Measurements from ENCODE around the gene FUS.
"Not testable (repeated sequence)": the region's sequence is repeated elsewhere in the genome, so short reads cannot be mapped to it uniquely, and the experiment has no call there.

The FUS gene

GRCh38 chr16:31195861-31196260 lies 15.9 kb downstream of the FUS start:
- not testable (repeated sequence) for H3K9me3 Mint-ChIP-seq; DNase-seq; H3K4me3 Mint-ChIP-seq; ATAC-seq (replicated peaks); H3K27me3 Mint-ChIP-seq
- peaks cover 98% of the 10 kb centered on the region for H3K36me3 Mint-ChIP-seq (ENCODE audit: insufficient read depth)
- peak overlapping the region; percentile 47 to 71 for H3K27ac Mint-ChIP-seq
- peaks cover 27 to 49% of the 10 kb centered on the region in 2 donors for H3K4me1 Mint-ChIP-seq (ENCODE audit: low read depth in 2 of 2)

GRCh38 chr16:31196324-31197088 lies 16.6 kb downstream of the FUS start:
- Mint-ChIP-seq H3K4me3 (no peak overlapping the region), H3K36me3 (ENCODE audit: insufficient read depth) (peaks cover 98% of the 10 kb centered on the region), H3K27ac (peak overlapping the region; percentile 47 to 71), H3K4me1 (ENCODE audit: low read depth in 2 of 2) (peaks cover 30 to 49% of the 10 kb centered on the region in 2 donors), H3K9me3 (no peaks in the 10 kb centered on the region), H3K27me3 (no peaks in the 10 kb centered on the region)
- no peak for ATAC-seq (replicated peaks)
- DNase-seq: no peak

- Mint-ChIP-seq H3K36me3 (ENCODE audit: insufficient read depth) (peaks cover 98% of the 10 kb centered on the region), H3K4me3 (no peak overlapping the region), H3K27ac (peak overlapping the region; percentile 47 to 91), H3K9me3 (no peaks in the 10 kb centered on the region), H3K4me1 (ENCODE audit: low read depth in 2 of 2) (peaks cover 32 to 49% of the 10 kb centered on the region in 2 donors), H3K27me3 (no peaks in the 10 kb centered on the region)
- ATAC-seq (replicated peaks) (no peak), DNase-seq (no peak)
These were observed 18.4 kb downstream of the FUS start for GRCh38 chr16:31198207-31198882.

GRCh38 chr16:31199430-31200041 lies 19.6 kb downstream of the FUS start:
- DNase-seq: no peak
- Mint-ChIP-seq H3K36me3 (ENCODE audit: insufficient read depth) (peaks cover 98% of the 10 kb centered on the region), H3K27ac (peak overlapping the region; percentile 73 to 97), H3K27me3 (no peaks in the 10 kb centered on the region), H3K4me3 (peak overlapping the region; percentile 9 to 90), H3K4me1 (ENCODE audit: low read depth in 2 of 2) (peaks cover 35 to 49% of the 10 kb centered on the region in 2 donors), H3K9me3 (no peaks in the 10 kb centered on the region)
- ATAC-seq (replicated peaks): no peak

- peak overlapping the region; percentile 90 to 92 for H3K4me3 Mint-ChIP-seq
- peak overlapping the region; percentile 73 to 97 for H3K27ac Mint-ChIP-seq
- H3K36me3 Mint-ChIP-seq (ENCODE audit: insufficient read depth): peaks cover 98% of the 10 kb centered on the region
- not testable (repeated sequence) for H3K9me3 Mint-ChIP-seq; ATAC-seq (replicated peaks); H3K27me3 Mint-ChIP-seq; DNase-seq
- peaks cover 35 to 49% of the 10 kb centered on the region in 2 donors for H3K4me1 Mint-ChIP-seq (ENCODE audit: low read depth in 2 of 2)
These were observed 20.2 kb downstream of the FUS start for GRCh38 chr16:31200111-31200510.

- Mint-ChIP-seq H3K27ac (peak overlapping the region; percentile 79 to 97), H3K36me3 (ENCODE audit: insufficient read depth) (peaks cover 95% of the 10 kb centered on the region), H3K4me3 (peak overlapping the region; percentile 90 to 92), H3K27me3 (no peaks in the 10 kb centered on the region), H3K4me1 (ENCODE audit: low read depth in 2 of 2) (peaks cover 35 to 48% of the 10 kb centered on the region in 2 donors), H3K9me3 (no peaks in the 10 kb centered on the region)
- ATAC-seq (replicated peaks) (peak; percentile 43), DNase-seq (peak in 2 of 3 experiments; percentile 42 to 43)
These were observed 21.1 kb downstream of the FUS start for GRCh38 chr16:31200821-31201568.

GRCh38 chr16:31201582-31202413 lies 21.9 kb downstream of the FUS start:
- peak overlapping the region; percentile 90 to 92 for H3K4me3 Mint-ChIP-seq
- no peaks in the 10 kb centered on the region for H3K9me3 Mint-ChIP-seq
- DNase-seq (peak; percentile 33 to 40 (median 38)), ATAC-seq (replicated peaks) (peak; percentile 68)
- no peaks in the 10 kb centered on the region for H3K27me3 Mint-ChIP-seq
- H3K36me3 Mint-ChIP-seq (ENCODE audit: insufficient read depth): peaks cover 87% of the 10 kb centered on the region
- H3K27ac Mint-ChIP-seq: peak overlapping the region; percentile 79 to 97
- H3K4me1 Mint-ChIP-seq (ENCODE audit: low read depth in 2 of 2): peaks cover 35 to 43% of the 10 kb centered on the region in 2 donors

GRCh38 chr16:31202414-31203375 lies 22.8 kb downstream of the FUS start, which contains the start of gene PYCARD:
Gene PYCARD (minus strand): TSS chr16:31202760. CDS start chr16:31202690, 70 bp downstream.
- Mint-ChIP-seq H3K9me3 (no peaks in the 10 kb centered on the region), H3K27me3 (no peaks in the 10 kb centered on the region), H3K36me3 (ENCODE audit: insufficient read depth) (peaks cover 81% of the 10 kb centered on the region), H3K4me3 (peak within 1 kb of the TSS; percentile 90 to 92), H3K27ac (peak within 1 kb of the TSS; percentile 79 to 97), H3K4me1 (ENCODE audit: low read depth in 2 of 2) (peaks cover 35 to 43% of the 10 kb centered on the region in 2 donors)
- DNase-seq: peak in 2 of 3 experiments; percentile 40 to 41
- peak; percentile 35 for ATAC-seq (replicated peaks)

- peaks cover 20 to 22% of the 10 kb centered on the region in 2 donors for H3K4me1 Mint-ChIP-seq (ENCODE audit: low read depth in 2 of 2)
- no peaks in the 10 kb centered on the region for H3K9me3 Mint-ChIP-seq
- no peaks in the 10 kb centered on the region for H3K27me3 Mint-ChIP-seq
- peak overlapping the region in 1 of 2 donors; percentile 28 for H3K4me3 Mint-ChIP-seq
- H3K27ac Mint-ChIP-seq: peak overlapping the region; percentile 45 to 59
- no peak for ATAC-seq (replicated peaks)
- H3K36me3 Mint-ChIP-seq (ENCODE audit: insufficient read depth): peaks cover 65% of the 10 kb centered on the region
- no peak for DNase-seq
These were observed 25.1 kb downstream of the FUS start for GRCh38 chr16:31204871-31205666.

GRCh38 chr16:31206776-31207175 lies 26.8 kb downstream of the FUS start:
- no peak for DNase-seq
- no peak for ATAC-seq (replicated peaks)
- peak overlapping the region in 1 of 2 donors; percentile 81 for H3K27ac Mint-ChIP-seq
- H3K27me3 Mint-ChIP-seq: no peaks in the 10 kb centered on the region
- H3K4me1 Mint-ChIP-seq (ENCODE audit: low read depth in 2 of 2): peaks cover 8 to 11% of the 10 kb centered on the region in 2 donors
- H3K36me3 Mint-ChIP-seq (ENCODE audit: insufficient read depth): peaks cover 51% of the 10 kb centered on the region
- no peaks in the 10 kb centered on the region for H3K9me3 Mint-ChIP-seq
- no peak overlapping the region for H3K4me3 Mint-ChIP-seq

GRCh38 chr16:31213342-31213741 lies 33.4 kb downstream of the FUS start:
- no peak overlapping the region for H3K27ac Mint-ChIP-seq
- no peak for ATAC-seq (replicated peaks)
- peaks cover 9% of the 10 kb centered on the region for H3K36me3 Mint-ChIP-seq (ENCODE audit: insufficient read depth)
- H3K4me3 Mint-ChIP-seq: peak overlapping the region in 1 of 2 donors; percentile 58
- H3K27me3 Mint-ChIP-seq: peaks cover 17 to 48% of the 10 kb centered on the region in 2 donors
- no peak for DNase-seq
- H3K9me3 Mint-ChIP-seq: no peaks in the 10 kb centered on the region
- H3K4me1 Mint-ChIP-seq (ENCODE audit: low read depth in 2 of 2): peaks cover 14 to 16% of the 10 kb centered on the region in 2 donors

All from effector memory CD8-positive, alpha-beta T cell (primary cell).